MM.1S (cell line): ENCODE measurements around the gene ZXDC.
A peak's percentile ranks its signal among the peaks of the same experiment; 100 is the strongest.

Source experiments
- CTCF ChIP-seq: fragments of 300-600 bp; sonication (generic); IDR thresholded peaks from 2 replicates; pipeline ENCODE4 v1.5.1; 2016; ENCODE audit warnings: antibody characterized with exemption, low read length, mixed read lengths
- EZH2 ChIP-seq: fragments of 300-600 bp; sonication (generic); optimal IDR thresholded peaks from 2 replicates; pipeline ENCODE3; 2017; ENCODE audit warnings: low read depth, mild to moderate bottlenecking, antibody characterized with exemption, low read length, mixed read lengths

GRCh38 chr3:126487151-126487771 is 11.6 kb upstream of the ZXDC start:
- TF ChIP-seq CTCF (peak; percentile 11; the same call in 1 of the 2 replicates), EZH2 (no peak)
